ENCODE data around the gene CCDC91. TPM values are rescaled to one million over a fixed set of nuclear protein-coding genes. Genes with fewer than 3 reads are reported as not detected.

CCDC91 gene
- total RNA-seq, 1 experiment from 2014 or later: 15.7 TPM

- no peak for TF ChIP-seq AFF4 (CRISPR knock-in tag; IDR thresholded peaks at IDR 0.05; ENCODE audit: borderline replicate concordance)
- TF ChIP-seq FOXP1 (CRISPR knock-in tag; IDR thresholded peaks at IDR 0.05; ENCODE audit: borderline replicate concordance): no peak
- TF ChIP-seq ZNF425 (CRISPR knock-in tag; conservative IDR thresholded peaks at IDR 0.05): no peak
- no peak for TF ChIP-seq AR (CRISPR knock-in tag; IDR thresholded peaks at IDR 0.05)
- TF ChIP-seq ZNF317 (CRISPR knock-in tag; IDR thresholded peaks at IDR 0.05; ENCODE audit: borderline replicate concordance, low read depth): no peak
- TF ChIP-seq FOXP4 (CRISPR knock-in tag; IDR thresholded peaks at IDR 0.05): no peak
Measured at GRCh38 chr12:28425526-28425925, 235.3 kb downstream of the CCDC91 start (continued).

- DNase-seq (ENCODE audit: low spot score) (no peak), ATAC-seq (no peak)
- Mint-ChIP-seq H3K9me3 (peaks cover 5% of the 10 kb centered on the region), H3K4me1 (peaks cover 15% of the 10 kb centered on the region), H3K27ac (no peak overlapping the region), H3K36me3 (no peaks in the 10 kb centered on the region), H3K4me3 (no peak overlapping the region), H3K27me3 (ENCODE audit: low read depth) (no peaks in the 10 kb centered on the region)
- TF ChIP-seq ZNF671 (CRISPR knock-in tag; IDR thresholded peaks at IDR 0.05): no peak
- no peak for TF ChIP-seq AR (CRISPR knock-in tag; IDR thresholded peaks at IDR 0.05)
- TF ChIP-seq ESRRA (CRISPR knock-in tag; IDR thresholded peaks at IDR 0.05; ENCODE audit: borderline replicate concordance): no peak
- TF ChIP-seq HMGA2 (CRISPR knock-in tag; IDR thresholded peaks at IDR 0.05): no peak
- no peak for TF ChIP-seq GTF2I (CRISPR knock-in tag; conservative IDR thresholded peaks at IDR 0.05)
- TF ChIP-seq PRRX2 (CRISPR knock-in tag; IDR thresholded peaks at IDR 0.05): no peak
- TF ChIP-seq ATF1 (CRISPR knock-in tag; IDR thresholded peaks at IDR 0.05): no peak
- TF ChIP-seq TCF7 (CRISPR knock-in tag; IDR thresholded peaks at IDR 0.05; ENCODE audit: low read depth): no peak
- POLR2A ChIA-PET: no interaction called here
- CTCF ChIA-PET: no interaction called here
Measured at GRCh38 chr12:28427046-28427445, 236.8 kb downstream of the CCDC91 start.
